Stomach (tissue), 4 donors: ENCODE measurements around the gene ST8SIA4.

Experiments
- POLR2A ChIP-seq, 4 donors: fragments of 450-650 bp; IDR thresholded peaks; one replicate each; pipeline ENCODE4 v1.6.1; 2016; ENCODE audit warnings: antibody characterized with exemption in 4 of 4, control low read depth in 2 of 4, mild to moderate bottlenecking in 1 of 4, moderate library complexity in 1 of 4
- TF ChIP-seq, protein P1 (sequence below), 7 experiments: fragments of 450-650 bp in 4 of 7; fragments of 200-600 bp in 3 of 7; sonication (generic) in 3 of 7; IDR thresholded peaks; one replicate each; pipeline ENCODE4 v1.5.1; 2016 to 2019; ENCODE audit warnings: antibody characterized with exemption in 7 of 7, control low read depth in 2 of 7, mild to moderate bottlenecking in 1 of 7

GRCh38 chr5:100900796-100901781, 2.0 kb downstream of the ST8SIA4 start:
- TF ChIP-seq, protein P1, sequence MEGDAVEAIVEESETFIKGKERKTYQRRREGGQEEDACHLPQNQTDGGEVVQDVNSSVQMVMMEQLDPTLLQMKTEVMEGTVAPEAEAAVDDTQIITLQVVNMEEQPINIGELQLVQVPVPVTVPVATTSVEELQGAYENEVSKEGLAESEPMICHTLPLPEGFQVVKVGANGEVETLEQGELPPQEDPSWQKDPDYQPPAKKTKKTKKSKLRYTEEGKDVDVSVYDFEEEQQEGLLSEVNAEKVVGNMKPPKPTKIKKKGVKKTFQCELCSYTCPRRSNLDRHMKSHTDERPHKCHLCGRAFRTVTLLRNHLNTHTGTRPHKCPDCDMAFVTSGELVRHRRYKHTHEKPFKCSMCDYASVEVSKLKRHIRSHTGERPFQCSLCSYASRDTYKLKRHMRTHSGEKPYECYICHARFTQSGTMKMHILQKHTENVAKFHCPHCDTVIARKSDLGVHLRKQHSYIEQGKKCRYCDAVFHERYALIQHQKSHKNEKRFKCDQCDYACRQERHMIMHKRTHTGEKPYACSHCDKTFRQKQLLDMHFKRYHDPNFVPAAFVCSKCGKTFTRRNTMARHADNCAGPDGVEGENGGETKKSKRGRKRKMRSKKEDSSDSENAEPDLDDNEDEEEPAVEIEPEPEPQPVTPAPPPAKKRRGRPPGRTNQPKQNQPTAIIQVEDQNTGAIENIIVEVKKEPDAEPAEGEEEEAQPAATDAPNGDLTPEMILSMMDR (IDR thresholded peaks at IDR 0.05), result no peak
- TF ChIP-seq POLR2A (IDR thresholded peaks at IDR 0.05), result no peak
